Osteoblast (primary cell): ENCODE measurements around the gene CYP2A13. TPM values are rescaled to one million over a fixed set of nuclear protein-coding genes. Genes with fewer than 3 reads are reported as not detected.
"Not testable (repeated sequence)": the region's sequence is repeated elsewhere in the genome, so short reads cannot be mapped to it uniquely, and the experiment has no call there.

Experiments
- DNase-seq: peaks from one replicate; pipeline ENCODE4 v3.0.0; 2011; ENCODE audit warnings: low spot score, mixed read lengths; ENCODE audit not compliant: insufficient read length; ENCODE audit errors: missing footprints
- H2AFZ ChIP-seq: 2 replicates; pipeline ENCODE4 v1.6.0; 2011; ENCODE audit warnings: mild to moderate bottlenecking, low read length
- H3K27ac ChIP-seq: 2 replicates; pipeline ENCODE4 v1.5.1; 2011; ENCODE audit warnings: mild to moderate bottlenecking, low read depth, low read length, moderate library complexity
- H3K27me3 ChIP-seq: 2 replicates; pipeline ENCODE4 v1.6.0; 2012; ENCODE audit warnings: mild to moderate bottlenecking, control low read depth, inconsistent platforms, low read length, moderate library complexity; ENCODE audit not compliant: insufficient read depth
- H3K36me3 ChIP-seq: 2 replicates; pipeline ENCODE4 v1.5.1; 2011; ENCODE audit warnings: mild to moderate bottlenecking, low read length, control low read depth, moderate library complexity; ENCODE audit not compliant: insufficient read depth
- H3K4me1 ChIP-seq: 2 replicates; pipeline ENCODE4 v1.5.1; 2011; ENCODE audit warnings: mild to moderate bottlenecking, low read length, control low read depth, moderate library complexity; ENCODE audit not compliant: insufficient read depth
- H3K4me2 ChIP-seq: 2 replicates; pipeline ENCODE4 v1.6.0; 2011; ENCODE audit warnings: mild to moderate bottlenecking, low read length; ENCODE audit not compliant: insufficient read depth
- H3K4me3 ChIP-seq: fragments of 200-600 bp; sonication (generic); 3 replicates; pipeline ENCODE4 v1.5.1; 2012; ENCODE audit warnings: mild to moderate bottlenecking, low read length, inconsistent platforms; ENCODE audit not compliant: insufficient read depth
- H3K79me2 ChIP-seq: 2 replicates; pipeline ENCODE4 v1.6.0; 2012; ENCODE audit warnings: mild to moderate bottlenecking, low read length, control low read depth, inconsistent platforms; ENCODE audit not compliant: insufficient read depth
- H3K9me3 ChIP-seq: 2 replicates; pipeline ENCODE4 v1.5.1; 2011; ENCODE audit warnings: low read depth, low read length, control low read depth
- H4K20me1 ChIP-seq: 2 replicates; pipeline ENCODE4 v1.6.0; 2012; ENCODE audit warnings: mild to moderate bottlenecking, low read length, control low read depth; ENCODE audit not compliant: insufficient read depth
- total RNA-seq: library from RNA; depleted of rRNA; stranded (reverse); fragments of >200 nt; gene quantifications from 2 replicates; pipeline ENCODE4 v1.2.3, GENCODE V29; 2012
- TF ChIP-seq, protein P1 (sequence below): IDR thresholded peaks from 2 replicates; pipeline ENCODE4 v1.5.1; 2011; ENCODE audit warnings: mild to moderate bottlenecking, low read depth, low read length, moderate library complexity; ENCODE audit errors: extremely low read depth

Gene CYP2A13
- total RNA-seq, 1 donor: not detected

GRCh38 chr19:41128692-41129091 lies 40.4 kb downstream of the CYP2A13 start:
- peaks cover 4% of the 10 kb centered on the region for H3K27me3 ChIP-seq
- no peak overlapping the region for H3K27ac ChIP-seq
- H4K20me1 ChIP-seq: no peaks in the 10 kb centered on the region
- DNase-seq: no peak
- H3K4me3 ChIP-seq: no peak overlapping the region
- H3K4me2 ChIP-seq: no peak overlapping the region
- no peaks in the 10 kb centered on the region for H3K79me2 ChIP-seq
- H3K9me3 ChIP-seq: no peaks in the 10 kb centered on the region
- no peaks in the 10 kb centered on the region for H3K36me3 ChIP-seq
- H2AFZ ChIP-seq: no peak overlapping the region
- H3K4me1 ChIP-seq: no peaks in the 10 kb centered on the region
- TF ChIP-seq, protein P1, sequence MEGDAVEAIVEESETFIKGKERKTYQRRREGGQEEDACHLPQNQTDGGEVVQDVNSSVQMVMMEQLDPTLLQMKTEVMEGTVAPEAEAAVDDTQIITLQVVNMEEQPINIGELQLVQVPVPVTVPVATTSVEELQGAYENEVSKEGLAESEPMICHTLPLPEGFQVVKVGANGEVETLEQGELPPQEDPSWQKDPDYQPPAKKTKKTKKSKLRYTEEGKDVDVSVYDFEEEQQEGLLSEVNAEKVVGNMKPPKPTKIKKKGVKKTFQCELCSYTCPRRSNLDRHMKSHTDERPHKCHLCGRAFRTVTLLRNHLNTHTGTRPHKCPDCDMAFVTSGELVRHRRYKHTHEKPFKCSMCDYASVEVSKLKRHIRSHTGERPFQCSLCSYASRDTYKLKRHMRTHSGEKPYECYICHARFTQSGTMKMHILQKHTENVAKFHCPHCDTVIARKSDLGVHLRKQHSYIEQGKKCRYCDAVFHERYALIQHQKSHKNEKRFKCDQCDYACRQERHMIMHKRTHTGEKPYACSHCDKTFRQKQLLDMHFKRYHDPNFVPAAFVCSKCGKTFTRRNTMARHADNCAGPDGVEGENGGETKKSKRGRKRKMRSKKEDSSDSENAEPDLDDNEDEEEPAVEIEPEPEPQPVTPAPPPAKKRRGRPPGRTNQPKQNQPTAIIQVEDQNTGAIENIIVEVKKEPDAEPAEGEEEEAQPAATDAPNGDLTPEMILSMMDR: no peak

DNA sequence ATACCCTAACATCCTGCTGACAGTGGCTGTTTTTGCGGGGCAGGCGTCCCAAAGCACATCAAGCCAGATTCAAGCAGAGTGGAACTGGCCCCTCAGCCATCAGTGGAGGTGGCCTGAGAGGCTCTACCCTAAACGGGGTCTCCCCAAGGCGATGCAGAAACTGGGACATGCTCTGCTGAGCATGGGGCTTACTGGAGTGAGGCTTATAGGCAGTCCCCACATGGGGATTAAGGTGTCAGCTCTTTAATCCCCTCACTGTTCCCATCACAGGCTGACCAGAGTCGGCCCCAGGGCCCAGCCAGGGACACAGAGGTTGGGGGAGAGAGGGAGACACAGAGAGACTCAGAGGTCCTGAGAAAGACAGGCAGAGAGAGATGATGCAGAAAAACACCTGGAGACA lies 42.9 kb downstream of the CYP2A13 start:
- DNase-seq: no peak
- Histone ChIP-seq H3K9me3 (no peaks in the 10 kb centered on the region), H3K36me3 (no peaks in the 10 kb centered on the region), H3K79me2 (no peaks in the 10 kb centered on the region), H4K20me1 (no peaks in the 10 kb centered on the region), H2AFZ (no peak overlapping the region), H3K27me3 (peaks cover 4% of the 10 kb centered on the region), H3K4me2 (no peak overlapping the region), H3K4me3 (no peak overlapping the region), H3K4me1 (no peaks in the 10 kb centered on the region), H3K27ac (no peak overlapping the region)
- TF ChIP-seq, protein P1: no peak

- Histone ChIP-seq H3K79me2 (no peaks in the 10 kb centered on the region), H3K9me3 (no peaks in the 10 kb centered on the region), H3K27me3 (peaks cover 4% of the 10 kb centered on the region), H3K4me1 (no peaks in the 10 kb centered on the region), H3K36me3 (no peaks in the 10 kb centered on the region), H4K20me1 (no peaks in the 10 kb centered on the region), H3K4me2 (no peak overlapping the region), H3K4me3 (no peak overlapping the region), H3K27ac (no peak overlapping the region), H2AFZ (no peak overlapping the region)
- TF ChIP-seq, protein P1: no peak
- DNase-seq: no peak
Measured at GRCh38 chr19:41133260-41133659, 45.0 kb downstream of the CYP2A13 start.

DNA sequence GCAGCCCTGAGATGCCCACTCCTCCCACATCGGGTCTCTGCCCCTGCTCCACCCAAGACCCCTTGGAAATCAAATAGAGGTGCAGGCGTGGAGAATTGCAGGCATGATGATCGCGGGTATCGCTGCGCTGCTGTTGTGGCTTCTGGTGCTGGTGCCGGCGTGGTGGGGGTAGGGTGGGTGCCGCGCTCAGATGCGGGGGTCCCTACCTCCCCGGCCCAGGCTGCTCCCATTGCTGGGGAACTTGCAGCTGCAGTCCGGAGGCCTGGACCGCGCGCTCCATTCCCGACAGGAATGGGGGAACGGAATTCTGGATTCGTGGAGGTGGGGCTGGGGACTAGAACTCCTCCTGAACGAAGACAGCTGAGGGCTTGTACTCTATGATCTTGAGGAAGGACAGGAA lies 46.4 kb downstream of the CYP2A13 start:
- Histone ChIP-seq H3K4me3 (no peak overlapping the region), H3K79me2 (no peaks in the 10 kb centered on the region), H3K36me3 (no peaks in the 10 kb centered on the region), H3K4me1 (no peaks in the 10 kb centered on the region), H3K4me2 (no peak overlapping the region), H3K27me3 (peaks cover 4% of the 10 kb centered on the region), H2AFZ (no peak overlapping the region), H3K9me3 (no peaks in the 10 kb centered on the region), H3K27ac (no peak overlapping the region), H4K20me1 (no peaks in the 10 kb centered on the region)
- TF ChIP-seq, protein P1: no peak
- DNase-seq: no peak

DNA sequence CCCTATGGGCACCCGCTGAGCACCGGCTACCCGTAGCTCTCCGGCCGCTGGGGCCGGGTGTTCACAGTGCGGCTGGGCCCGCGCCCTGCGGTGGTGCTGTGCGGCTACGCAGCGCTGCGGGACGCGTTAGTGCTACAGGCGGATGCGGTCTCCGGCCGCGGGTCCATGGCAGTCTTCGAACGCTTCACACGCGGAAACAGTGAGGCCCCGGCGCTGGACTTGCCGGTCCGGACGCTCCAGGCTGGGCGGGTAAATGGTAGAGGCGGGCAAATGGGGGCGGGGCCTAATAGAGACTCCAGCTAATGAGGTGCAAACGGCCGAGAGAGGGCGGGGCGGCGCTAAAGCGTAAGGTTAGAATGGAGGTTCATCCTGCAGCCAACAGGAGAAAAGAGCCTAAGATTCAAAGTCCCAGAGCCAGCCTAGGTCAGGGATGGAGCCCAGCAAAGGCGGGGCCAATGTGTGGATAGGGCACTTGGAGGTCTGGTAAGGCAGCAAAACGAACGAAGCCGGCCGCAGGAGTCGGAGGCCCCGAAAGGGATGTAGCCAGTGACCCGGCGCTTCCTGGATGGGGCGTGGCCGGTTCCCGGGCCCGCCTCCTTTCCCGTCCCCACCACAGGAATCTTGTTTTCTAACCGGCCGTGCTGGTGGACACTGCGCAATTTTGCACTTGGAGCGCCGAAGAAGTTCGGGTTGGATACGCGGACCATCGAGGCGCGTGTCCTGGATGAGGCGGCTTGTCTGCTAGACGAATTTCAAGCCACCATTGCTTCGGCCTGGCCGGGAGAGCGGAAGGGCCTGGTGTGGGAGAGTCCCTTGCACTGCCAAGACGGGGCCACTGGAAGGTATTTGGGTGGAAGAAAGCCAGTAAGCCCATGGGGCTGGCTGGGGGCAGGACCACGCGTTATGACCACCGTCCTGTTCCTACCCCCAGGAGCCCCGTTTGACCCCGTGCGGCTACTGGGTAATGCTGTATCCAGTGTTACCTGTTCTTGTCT lies 47.4 kb downstream of the CYP2A13 start:
- not testable (repeated sequence) for DNase-seq

More for the DNA sequence above, 47.4 kb downstream of the CYP2A13 start:
- H3K79me2 ChIP-seq, H3K9me3 ChIP-seq, H3K27me3 ChIP-seq, H3K27ac ChIP-seq, H3K4me1 ChIP-seq, H3K36me3 ChIP-seq, H4K20me1 ChIP-seq: not testable (repeated sequence)
- H3K4me2 ChIP-seq: peak overlapping the region; percentile 63
- peak overlapping the region; percentile 61 for H3K4me3 ChIP-seq
- peak overlapping the region; percentile 88 for H2AFZ ChIP-seq
